GM23338 (cell line): ENCODE measurements around the gene ATP5IF1. TPM values are rescaled to one million over a fixed set of nuclear protein-coding genes. Genes with fewer than 3 reads are reported as not detected.
A peak's percentile ranks its signal among the peaks of the same experiment; 100 is the strongest.

Experiments used
- ATAC-seq: fragments of 200-7000 bp; cut with Tn5 transposase; 3 replicates; pipeline ENCODE4 v1.9.1; 2020
- DNase-seq: peaks from one replicate; pipeline ENCODE4 v3.0.0-alpha.2; 2015; ENCODE audit warnings: low spot score
- H2AFZ ChIP-seq: fragments of 200-600 bp; sonication (generic); 2 replicates; pipeline ENCODE4 v1.8.0; 2016; ENCODE audit warnings: antibody characterized with exemption, mild to moderate bottlenecking, moderate library complexity
- H3F3A ChIP-seq: fragments of 200-600 bp; sonication (generic); replicated peaks from 2 replicates; pipeline ENCODE4 v1.8.0; 2017; ENCODE audit warnings: antibody characterized with exemption, mixed run types, low read depth
- H3K27ac ChIP-seq: fragments of 200-600 bp; sonication (generic); 2 replicates; pipeline ENCODE4 v1.6.1; 2016; ENCODE audit warnings: low read depth
- H3K27me3 ChIP-seq: fragments of 200-600 bp; sonication (generic); 2 replicates; pipeline ENCODE4 v1.8.0; 2016; ENCODE audit warnings: mild to moderate bottlenecking, mixed run types, moderate library complexity; ENCODE audit not compliant: insufficient read depth
- H3K36me3 ChIP-seq: fragments of 200-600 bp; sonication (generic); 2 replicates; pipeline ENCODE4 v1.8.0; 2016; ENCODE audit warnings: mild to moderate bottlenecking; ENCODE audit not compliant: insufficient read depth
- H3K4me1 ChIP-seq: fragments of 200-600 bp; sonication (generic); 2 replicates; pipeline ENCODE4 v1.8.0; 2016; ENCODE audit warnings: mild to moderate bottlenecking, moderate library complexity; ENCODE audit not compliant: insufficient read depth
- H3K4me2 ChIP-seq: fragments of 200-600 bp; sonication (generic); 2 replicates; pipeline ENCODE4 v1.7.1; 2017; ENCODE audit warnings: mixed run types
- H3K4me3 ChIP-seq: fragments of 200-600 bp; sonication (generic); 2 replicates; pipeline ENCODE4 v1.6.1; 2016; ENCODE audit warnings: mixed run types
- H3K79me2 ChIP-seq: fragments of 200-600 bp; sonication (generic); replicated peaks from 2 replicates; pipeline ENCODE4 v1.8.0; 2017; ENCODE audit warnings: mild to moderate bottlenecking; ENCODE audit not compliant: insufficient read depth
- H3K9me2 ChIP-seq: fragments of 200-600 bp; sonication (generic); 2 replicates; pipeline ENCODE4 v1.8.0; 2017; ENCODE audit not compliant: insufficient read depth
- H4K20me1 ChIP-seq: fragments of 200-600 bp; sonication (generic); replicated peaks from 2 replicates; pipeline ENCODE4 v1.8.0; 2017; ENCODE audit warnings: mild to moderate bottlenecking; ENCODE audit not compliant: insufficient read depth
- H3K27ac Mint-ChIP-seq: 2 replicates; pipeline ENCODE4 v1.8.0; 2020; ENCODE audit warnings: inconsistent platforms, mild to moderate bottlenecking, moderate library complexity, mixed read lengths
- H3K27me3 Mint-ChIP-seq: 3 replicates; pipeline ENCODE4 v1.8.0; 2022; ENCODE audit warnings: low read depth, mild to moderate bottlenecking, moderate library complexity, mixed read lengths, inconsistent platforms; ENCODE audit not compliant: insufficient read depth, poor library complexity
- H3K36me3 Mint-ChIP-seq: 3 replicates; pipeline ENCODE4 v1.8.0; 2021; ENCODE audit warnings: low read depth, mild to moderate bottlenecking, inconsistent platforms, moderate library complexity, mixed read lengths
- H3K4me1 Mint-ChIP-seq: 3 replicates; pipeline ENCODE4 v1.8.0; 2020; ENCODE audit warnings: mild to moderate bottlenecking, inconsistent platforms, mixed read lengths
- H3K4me3 Mint-ChIP-seq: 3 replicates; pipeline ENCODE4 v1.8.0; 2021; ENCODE audit warnings: moderate library complexity, mild to moderate bottlenecking, inconsistent platforms, mixed read lengths
- H3K9me3 Mint-ChIP-seq: 3 replicates; pipeline ENCODE4 v1.8.0; 2020; ENCODE audit warnings: moderate library complexity, mild to moderate bottlenecking, inconsistent platforms, mixed read lengths
- CREB1 ChIP-seq: fragments of 250-450 bp; sonication (Bioruptor Pico); IDR thresholded peaks from 2 replicates; pipeline ENCODE4 v1.5.0; 2020; ENCODE audit warnings: low read depth, mild to moderate bottlenecking, moderate library complexity
- NANOG ChIP-seq: IDR thresholded peaks from 2 replicates; pipeline ENCODE4 v1.6.1; 2016; ENCODE audit warnings: antibody characterized with exemption, borderline replicate concordance
- POLR2AphosphoS5 ChIP-seq: IDR thresholded peaks from 2 replicates; pipeline ENCODE4 v1.6.1; 2016; ENCODE audit warnings: antibody characterized with exemption, low read depth
- STAT1 ChIP-seq: IDR thresholded peaks from one replicate; pipeline ENCODE4 v1.6.1; 2016; ENCODE audit warnings: antibody characterized with exemption; ENCODE audit not compliant: unreplicated experiment
- ZNF114 ChIP-seq: fragments of 250-450 bp; sonication (Bioruptor Pico); IDR thresholded peaks from 2 replicates; pipeline ENCODE4 v1.5.0; 2020; ENCODE audit warnings: mild to moderate bottlenecking, moderate library complexity
- ZNF331 ChIP-seq: fragments of 250-450 bp; sonication (Bioruptor Pico); IDR thresholded peaks from 2 replicates; pipeline ENCODE4 v1.5.0; 2020; ENCODE audit warnings: low read depth, mild to moderate bottlenecking, moderate library complexity
- long read RNA-seq: library from polyadenylated mRNA; unstranded; transcript quantifications from one replicate; pipeline ENCODE4 v2.0.0, GENCODE V29; 2020; ENCODE audit not compliant: unreplicated experiment
- polyA plus RNA-seq: library from polyadenylated mRNA; unstranded; fragments of >200 nt; fragmentation: Nextera tagmentation; extraction: Ambion mirVana; gene quantifications from 2 replicates; pipeline ENCODE4 v1.2.1, GENCODE V29; 2016
- total RNA-seq: library from RNA; depleted of rRNA; stranded (reverse); fragments of >200 nt; shearing (Covaris generic); gene quantifications from 2 replicates; pipeline ENCODE4 v1.2.3, GENCODE V29; 2014; rRNA removed
- TF ChIP-seq, protein P1 (sequence below), 2 experiments: fragments of 200-600 bp in 1 of 2; sonication (generic) in 1 of 2; conservative IDR thresholded peaks; 2 replicates each; pipeline versions ENCODE4 v1.5.1 to v1.6.1; 2016 to 2017; ENCODE audit warnings: antibody characterized with exemption in 2 of 2, low read depth in 2 of 2, mild to moderate bottlenecking in 2 of 2, moderate library complexity in 1 of 2
- TF ChIP-seq, protein P2 (sequence below): IDR thresholded peaks from 2 replicates; pipeline ENCODE4 v1.6.1; 2016; ENCODE audit warnings: antibody characterized with exemption

The ATP5IF1 gene
- 230 and 282 TPM in 2 replicates for total RNA-seq
- polyA plus RNA-seq = 1,325 and 1,405 TPM in 2 replicates
- long read RNA-seq, transcript ATP5IF1-201 (3 exons, 494 nt) = major isoform, 108 of 118 reads
- long read RNA-seq, partial matches to known transcripts = 2 of 118 reads
- long read RNA-seq, other reads (novel, unspliced or antisense) = 3 of 118 reads

DNA sequence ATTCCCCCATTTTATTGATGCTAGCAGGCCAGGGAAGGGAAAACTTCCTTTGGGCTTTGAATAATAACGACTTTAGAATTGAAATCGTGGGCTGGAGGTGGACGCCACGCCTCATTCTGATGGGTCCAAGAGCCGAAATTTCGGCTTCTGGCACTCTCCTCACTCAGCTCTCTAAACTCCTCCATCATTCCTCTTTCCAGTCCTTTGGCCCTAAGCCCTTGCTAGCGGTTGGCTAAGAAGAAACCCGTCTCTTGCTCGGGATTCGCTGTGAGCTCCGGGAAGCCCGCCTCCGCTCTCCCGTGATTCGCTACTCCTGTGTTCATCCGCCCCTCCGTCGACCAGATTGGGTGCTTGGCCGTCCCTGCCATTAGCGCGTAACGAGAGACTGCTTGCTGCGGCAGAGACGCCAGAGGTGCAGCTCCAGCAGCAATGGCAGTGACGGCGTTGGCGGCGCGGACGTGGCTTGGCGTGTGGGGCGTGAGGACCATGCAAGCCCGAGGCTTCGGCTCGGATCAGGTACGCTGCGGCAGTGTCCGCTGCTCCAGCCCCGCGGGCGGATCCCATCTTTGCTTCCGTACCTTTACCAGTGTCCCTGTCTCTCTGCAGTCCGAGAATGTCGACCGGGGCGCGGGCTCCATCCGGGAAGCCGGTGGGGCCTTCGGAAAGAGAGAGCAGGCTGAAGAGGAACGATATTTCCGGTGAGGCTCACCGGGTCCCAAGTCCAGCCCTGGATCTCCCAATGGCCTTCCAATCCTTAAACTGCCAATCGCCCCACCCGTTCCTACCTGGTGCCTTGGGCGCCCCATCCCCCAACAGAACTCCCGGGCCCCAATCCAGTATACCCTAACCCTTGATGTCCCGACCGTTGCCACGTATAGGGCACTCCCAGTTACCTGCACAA lies at the start of gene ATP5IF1:
Gene ATP5IF1 (plus strand): TSS at position 370 of the 901 bp plus-strand sequence. CDS start 60 bp downstream, at position 430.
- Histone ChIP-seq H2AFZ (peak within 1 kb of the TSS; percentile 24), H3K79me2 (peaks cover 37% of the 10 kb centered on the region), H3K9me2 (no peaks in the 10 kb centered on the region), H4K20me1 (peaks cover 18% of the 10 kb centered on the region; the same call in 1 of the 2 replicates), H3K36me3 (no peaks in the 10 kb centered on the region), H3K27ac (peak within 1 kb of the TSS; percentile 75), H3K4me2 (peak within 1 kb of the TSS; percentile 87), H3K27me3 (no peaks in the 10 kb centered on the region), H3K4me1 (peaks cover 20% of the 10 kb centered on the region), H3F3A (peaks cover 5% of the 10 kb centered on the region; the same call in 1 of the 2 replicates), H3K4me3 (peak within 1 kb of the TSS; percentile 85)
- H3K27me3 Mint-ChIP-seq = peaks cover 10% of the 10 kb centered on the region
- H3K36me3 Mint-ChIP-seq = peaks cover 12% of the 10 kb centered on the region
- H3K4me1 Mint-ChIP-seq = peaks cover 4% of the 10 kb centered on the region; the same call in 2 of the 3 replicates
- DNase-seq = peak; percentile 99
- H3K9me3 Mint-ChIP-seq = peaks cover 3% of the 10 kb centered on the region; the same call in 1 of the 3 replicates
- peak; percentile 95 for ATAC-seq
- TF ChIP-seq, protein P1, sequence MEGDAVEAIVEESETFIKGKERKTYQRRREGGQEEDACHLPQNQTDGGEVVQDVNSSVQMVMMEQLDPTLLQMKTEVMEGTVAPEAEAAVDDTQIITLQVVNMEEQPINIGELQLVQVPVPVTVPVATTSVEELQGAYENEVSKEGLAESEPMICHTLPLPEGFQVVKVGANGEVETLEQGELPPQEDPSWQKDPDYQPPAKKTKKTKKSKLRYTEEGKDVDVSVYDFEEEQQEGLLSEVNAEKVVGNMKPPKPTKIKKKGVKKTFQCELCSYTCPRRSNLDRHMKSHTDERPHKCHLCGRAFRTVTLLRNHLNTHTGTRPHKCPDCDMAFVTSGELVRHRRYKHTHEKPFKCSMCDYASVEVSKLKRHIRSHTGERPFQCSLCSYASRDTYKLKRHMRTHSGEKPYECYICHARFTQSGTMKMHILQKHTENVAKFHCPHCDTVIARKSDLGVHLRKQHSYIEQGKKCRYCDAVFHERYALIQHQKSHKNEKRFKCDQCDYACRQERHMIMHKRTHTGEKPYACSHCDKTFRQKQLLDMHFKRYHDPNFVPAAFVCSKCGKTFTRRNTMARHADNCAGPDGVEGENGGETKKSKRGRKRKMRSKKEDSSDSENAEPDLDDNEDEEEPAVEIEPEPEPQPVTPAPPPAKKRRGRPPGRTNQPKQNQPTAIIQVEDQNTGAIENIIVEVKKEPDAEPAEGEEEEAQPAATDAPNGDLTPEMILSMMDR (conservative IDR thresholded peaks at IDR 0.05; ENCODE audit: low read depth in 2 of 2) = no peak
- TF ChIP-seq POLR2AphosphoS5 (peak; percentile 100), STAT1 (no peak), ZNF114 (CRISPR knock-in tag) (no peak), ZNF331 (CRISPR knock-in tag) (no peak), CREB1 (CRISPR knock-in tag) (peak; percentile 80), NANOG (no peak)
- TF ChIP-seq, protein P2, sequence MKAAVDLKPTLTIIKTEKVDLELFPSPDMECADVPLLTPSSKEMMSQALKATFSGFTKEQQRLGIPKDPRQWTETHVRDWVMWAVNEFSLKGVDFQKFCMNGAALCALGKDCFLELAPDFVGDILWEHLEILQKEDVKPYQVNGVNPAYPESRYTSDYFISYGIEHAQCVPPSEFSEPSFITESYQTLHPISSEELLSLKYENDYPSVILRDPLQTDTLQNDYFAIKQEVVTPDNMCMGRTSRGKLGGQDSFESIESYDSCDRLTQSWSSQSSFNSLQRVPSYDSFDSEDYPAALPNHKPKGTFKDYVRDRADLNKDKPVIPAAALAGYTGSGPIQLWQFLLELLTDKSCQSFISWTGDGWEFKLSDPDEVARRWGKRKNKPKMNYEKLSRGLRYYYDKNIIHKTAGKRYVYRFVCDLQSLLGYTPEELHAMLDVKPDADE = peak; percentile 61; the same call in 1 of the 2 replicates
- H3K27ac Mint-ChIP-seq = no peak within 1 kb of the TSS
- no peak within 1 kb of the TSS for H3K4me3 Mint-ChIP-seq

DNA sequence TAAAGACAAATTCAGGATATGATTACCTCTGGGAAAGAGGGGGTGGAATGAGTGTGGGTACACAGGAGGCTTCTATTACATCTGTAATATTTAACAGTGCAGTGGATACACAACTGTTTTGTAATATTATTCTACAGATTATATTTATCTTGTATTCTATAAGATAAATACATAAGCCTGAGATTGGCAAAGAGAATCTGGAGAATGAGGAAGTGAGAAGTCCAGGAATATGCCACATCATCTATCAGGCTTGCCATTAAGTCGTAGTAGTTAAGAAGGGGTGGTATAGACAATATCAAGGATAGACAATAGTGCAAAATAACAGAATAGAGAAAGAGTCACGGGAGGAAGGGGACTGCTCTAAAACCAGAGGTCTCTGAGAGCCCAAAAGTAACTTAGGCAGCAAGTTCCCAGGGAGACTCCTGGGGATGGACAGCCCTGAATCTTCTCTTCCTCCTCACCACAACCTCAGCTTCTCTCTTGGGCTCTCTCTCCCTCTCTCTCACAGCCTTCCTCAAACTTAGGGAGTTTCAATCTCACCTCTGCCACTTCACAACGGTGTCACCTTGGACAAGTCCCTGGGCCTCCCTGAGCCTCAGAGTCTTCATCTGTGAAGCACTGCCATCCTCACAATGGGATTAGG lies 45.5 kb upstream of the ATP5IF1 start:
- no peaks in the 10 kb centered on the region for H3K27me3 ChIP-seq
- H3K9me3 Mint-ChIP-seq = no peaks in the 10 kb centered on the region; the same call in 2 of the 3 replicates
- H3K4me3 ChIP-seq = no peak overlapping the region
- no peaks in the 10 kb centered on the region for H3K9me2 ChIP-seq
- H4K20me1 ChIP-seq = no peaks in the 10 kb centered on the region
- H3F3A ChIP-seq = no peaks in the 10 kb centered on the region
- H3K4me3 Mint-ChIP-seq = no peak overlapping the region
- peaks cover 9% of the 10 kb centered on the region for H3K4me1 Mint-ChIP-seq
- no peak overlapping the region for H2AFZ ChIP-seq
- no peak overlapping the region for H3K27ac ChIP-seq
- peak overlapping the region; percentile 49; the same call in 1 of the 2 replicates for H3K27ac Mint-ChIP-seq
- DNase-seq (no peak), ATAC-seq (no peak)
- H3K36me3 ChIP-seq = no peaks in the 10 kb centered on the region
- no peak overlapping the region for H3K4me2 ChIP-seq
- no peaks in the 10 kb centered on the region for H3K79me2 ChIP-seq
- H3K27me3 Mint-ChIP-seq = peaks cover 5% of the 10 kb centered on the region
- H3K4me1 ChIP-seq = peaks cover 7% of the 10 kb centered on the region; the same call in 1 of the 2 replicates
- TF ChIP-seq ZNF331 (CRISPR knock-in tag) (no peak), POLR2AphosphoS5 (no peak)
- TF ChIP-seq, protein P1 (conservative IDR thresholded peaks at IDR 0.05; ENCODE audit: low read depth in 2 of 2) = no peak
- TF ChIP-seq, protein P2 = no peak
- no peaks in the 10 kb centered on the region for H3K36me3 Mint-ChIP-seq
